GM18507 (cell line): ENCODE measurements around the gene USP17L29.
"Not testable (repeated sequence)": the region's sequence is repeated elsewhere in the genome, so short reads cannot be mapped to it uniquely, and the experiment has no call there.

Experiments
- DNase-seq: peaks from one replicate; pipeline ENCODE4 v3.0.0; 2011; ENCODE audit warnings: low read depth; ENCODE audit not compliant: insufficient read length; ENCODE audit errors: extremely low spot score
- FAIRE-seq: peaks from 2 replicates; lab custom pipeline; 2011; peaks lifted over from hg19 to GRCh38; lab: Jason Lieb, UNC

USP17L29 gene, protein sequence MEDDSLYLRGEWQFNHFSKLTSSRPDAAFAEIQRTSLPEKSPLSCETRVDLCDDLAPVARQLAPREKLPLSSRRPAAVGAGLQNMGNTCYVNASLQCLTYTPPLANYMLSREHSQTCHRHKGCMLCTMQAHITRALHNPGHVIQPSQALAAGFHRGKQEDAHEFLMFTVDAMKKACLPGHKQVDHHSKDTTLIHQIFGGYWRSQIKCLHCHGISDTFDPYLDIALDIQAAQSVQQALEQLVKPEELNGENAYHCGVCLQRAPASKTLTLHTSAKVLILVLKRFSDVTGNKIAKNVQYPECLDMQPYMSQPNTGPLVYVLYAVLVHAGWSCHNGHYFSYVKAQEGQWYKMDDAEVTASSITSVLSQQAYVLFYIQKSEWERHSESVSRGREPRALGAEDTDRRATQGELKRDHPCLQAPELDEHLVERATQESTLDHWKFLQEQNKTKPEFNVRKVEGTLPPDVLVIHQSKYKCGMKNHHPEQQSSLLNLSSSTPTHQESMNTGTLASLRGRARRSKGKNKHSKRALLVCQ

DNA sequence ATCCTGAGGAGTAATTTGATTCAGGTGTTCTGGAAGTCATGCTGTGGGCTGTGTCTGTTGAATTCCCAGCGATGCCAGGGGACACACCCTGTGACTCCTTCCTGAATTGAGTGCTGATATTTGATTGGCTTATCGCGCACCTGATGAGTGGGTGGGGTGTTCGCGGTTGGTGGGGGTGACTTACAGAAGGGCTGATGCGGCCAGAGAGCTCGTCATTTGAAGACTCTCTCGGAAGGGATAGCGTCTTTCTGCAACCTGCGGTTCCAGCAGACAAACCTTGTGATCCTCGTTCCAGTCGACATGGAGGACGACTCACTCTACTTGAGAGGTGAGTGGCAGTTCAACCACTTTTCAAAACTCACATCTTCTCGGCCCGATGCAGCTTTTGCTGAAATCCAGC is at the start of gene USP17L29:
Gene USP17L29 (plus strand): TSS at position 301 of the 400 bp plus-strand sequence. CDS start 0 bp downstream, at position 301.
- FAIRE-seq, DNase-seq: not testable (repeated sequence)

DNA sequence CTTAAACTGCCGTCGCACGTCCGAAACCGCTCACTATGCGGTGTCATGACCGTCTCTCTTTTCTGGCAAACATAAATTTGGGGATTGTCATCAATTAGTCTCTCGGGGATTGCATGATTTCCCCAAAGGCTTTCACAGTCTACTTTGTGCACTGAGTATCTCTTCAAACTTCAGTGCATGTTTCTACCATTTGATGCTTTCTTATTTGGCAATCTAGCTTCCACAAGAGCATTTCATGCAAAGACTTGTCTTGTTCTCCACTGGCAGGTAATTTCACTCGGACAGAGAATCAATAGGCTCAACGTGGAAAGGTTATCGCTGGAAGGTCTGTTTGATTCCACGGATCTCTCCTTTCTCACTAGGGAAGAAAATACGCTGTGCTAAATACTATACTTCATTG is 29.2 kb upstream of the USP17L29 start:
- not testable (repeated sequence) for FAIRE-seq, DNase-seq

DNA sequence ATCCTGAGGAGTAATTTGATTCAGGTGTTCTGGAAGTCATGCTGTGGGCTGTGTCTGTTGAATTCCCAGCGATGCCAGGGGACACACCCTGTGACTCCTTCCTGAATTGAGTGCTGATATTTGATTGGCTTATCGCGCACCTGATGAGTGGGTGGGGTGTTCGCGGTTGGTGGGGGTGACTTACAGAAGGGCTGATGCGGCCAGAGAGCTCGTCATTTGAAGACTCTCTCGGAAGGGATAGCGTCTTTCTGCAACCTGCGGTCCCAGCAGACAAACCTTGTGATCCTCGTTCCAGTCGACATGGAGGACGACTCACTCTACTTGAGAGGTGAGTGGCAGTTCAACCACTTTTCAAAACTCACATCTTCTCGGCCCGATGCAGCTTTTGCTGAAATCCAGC is 28.6 kb upstream of the USP17L29 start, which contains the start of gene USP17L24:
Gene USP17L24 (plus strand): TSS at position 301 of the 400 bp plus-strand sequence. CDS start 0 bp downstream, at position 301.
- not testable (repeated sequence) for DNase-seq, FAIRE-seq

- DNase-seq, FAIRE-seq: not testable (repeated sequence)
These were observed 23.8 kb upstream of the USP17L29 start, which contains the start of gene USP17L25 for GRCh38 chr4:9329611-9330010. USP17L25 (plus strand) TSS chr4:9329911; CDS start chr4:9329911, 0 bp downstream.

- not testable (repeated sequence) for FAIRE-seq, DNase-seq
These were observed 19.1 kb upstream of the USP17L29 start, which contains the start of gene USP17L26 for GRCh38 chr4:9334358-9334757. USP17L26 (plus strand) TSS chr4:9334658; CDS start chr4:9334658, 0 bp downstream.

DNA sequence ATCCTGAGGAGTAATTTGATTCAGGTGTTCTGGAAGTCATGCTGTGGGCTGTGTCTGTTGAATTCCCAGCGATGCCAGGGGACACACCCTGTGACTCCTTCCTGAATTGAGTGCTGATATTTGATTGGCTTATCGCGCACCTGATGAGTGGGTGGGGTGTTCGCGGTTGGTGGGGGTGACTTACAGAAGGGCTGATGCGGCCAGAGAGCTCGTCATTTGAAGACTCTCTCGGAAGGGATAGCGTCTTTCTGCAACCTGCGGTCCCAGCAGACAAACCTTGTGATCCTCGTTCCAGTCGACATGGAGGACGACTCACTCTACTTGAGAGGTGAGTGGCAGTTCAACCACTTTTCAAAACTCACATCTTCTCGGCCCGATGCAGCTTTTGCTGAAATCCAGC is 14.3 kb upstream of the USP17L29 start, which contains the start of gene USP17L5:
Gene USP17L5 (plus strand): TSS at position 301 of the 400 bp plus-strand sequence. CDS start 0 bp downstream, at position 301.
- FAIRE-seq, DNase-seq: not testable (repeated sequence)

DNA sequence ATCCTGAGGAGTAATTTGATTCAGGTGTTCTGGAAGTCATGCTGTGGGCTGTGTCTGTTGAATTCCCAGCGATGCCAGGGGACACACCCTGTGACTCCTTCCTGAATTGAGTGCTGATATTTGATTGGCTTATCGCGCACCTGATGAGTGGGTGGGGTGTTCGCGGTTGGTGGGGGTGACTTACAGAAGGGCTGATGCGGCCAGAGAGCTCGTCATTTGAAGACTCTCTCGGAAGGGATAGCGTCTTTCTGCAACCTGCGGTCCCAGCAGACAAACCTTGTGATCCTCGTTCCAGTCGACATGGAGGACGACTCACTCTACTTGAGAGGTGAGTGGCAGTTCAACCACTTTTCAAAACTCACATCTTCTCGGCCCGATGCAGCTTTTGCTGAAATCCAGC is 9.6 kb upstream of the USP17L29 start, which contains the start of gene USP17L27:
Gene USP17L27 (plus strand): TSS at position 301 of the 400 bp plus-strand sequence. CDS start 0 bp downstream, at position 301.
- not testable (repeated sequence) for FAIRE-seq, DNase-seq

GRCh38 chr4:9348593-9348992 is 4.8 kb upstream of the USP17L29 start, which contains the start of gene USP17L28:
USP17L28 (plus strand) TSS chr4:9348893; CDS start chr4:9348893, 0 bp downstream.
- DNase-seq, FAIRE-seq: not testable (repeated sequence)

DNA sequence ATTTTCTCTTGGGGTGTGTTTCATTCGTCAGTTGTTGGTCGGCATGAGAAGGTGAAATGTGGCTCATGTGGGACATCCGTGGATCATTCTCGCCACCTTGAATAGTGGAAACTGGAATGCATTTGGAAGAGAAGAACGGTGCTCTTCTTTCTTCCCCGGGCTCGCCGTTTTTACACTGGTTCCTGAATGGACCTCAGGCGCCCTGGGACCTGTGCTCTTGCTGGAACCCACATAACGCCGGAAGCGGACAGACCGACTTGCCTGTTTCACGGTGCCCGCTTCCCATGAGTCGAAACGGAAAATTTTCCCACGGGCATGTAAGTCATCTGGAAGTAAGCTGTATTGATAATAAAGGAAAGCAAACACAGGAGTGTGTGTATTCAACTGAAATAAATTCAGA is 2.6 kb upstream of the USP17L29 start:
- FAIRE-seq, DNase-seq: not testable (repeated sequence)

DNA sequence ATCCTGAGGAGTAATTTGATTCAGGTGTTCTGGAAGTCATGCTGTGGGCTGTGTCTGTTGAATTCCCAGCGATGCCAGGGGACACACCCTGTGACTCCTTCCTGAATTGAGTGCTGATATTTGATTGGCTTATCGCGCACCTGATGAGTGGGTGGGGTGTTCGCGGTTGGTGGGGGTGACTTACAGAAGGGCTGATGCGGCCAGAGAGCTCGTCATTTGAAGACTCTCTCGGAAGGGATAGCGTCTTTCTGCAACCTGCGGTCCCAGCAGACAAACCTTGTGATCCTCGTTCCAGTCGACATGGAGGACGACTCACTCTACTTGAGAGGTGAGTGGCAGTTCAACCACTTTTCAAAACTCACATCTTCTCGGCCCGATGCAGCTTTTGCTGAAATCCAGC is 9.4 kb downstream of the USP17L29 start, which contains the start of gene USP17L30:
Gene USP17L30 (plus strand): TSS at position 301 of the 400 bp plus-strand sequence. CDS start 0 bp downstream, at position 301.
- DNase-seq, FAIRE-seq: not testable (repeated sequence)

DNA sequence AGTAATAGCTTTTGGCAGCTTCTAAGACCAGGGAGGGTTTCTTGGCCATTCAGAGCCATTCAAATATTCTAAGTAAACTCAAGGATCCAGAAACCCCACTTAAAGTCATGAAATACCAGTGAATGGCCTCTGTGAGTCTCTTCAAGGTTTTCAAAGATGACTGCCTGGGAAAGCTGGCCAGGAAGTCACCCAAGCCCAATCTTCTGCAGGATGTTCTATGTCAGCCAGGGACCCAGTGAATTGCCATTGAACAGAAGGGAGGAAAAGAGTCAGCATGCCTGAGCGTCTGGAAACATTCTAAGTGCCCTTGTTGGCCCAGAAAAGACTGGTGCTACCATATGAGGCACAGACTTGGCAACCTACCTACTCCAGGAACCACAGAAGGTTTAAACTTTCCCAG is 26.4 kb downstream of the USP17L29 start:
- FAIRE-seq, DNase-seq: not testable (repeated sequence)

GRCh38 chr4:9381012-9381534 is 27.6 kb downstream of the USP17L29 start:
- not testable (repeated sequence) for DNase-seq, FAIRE-seq

DNA sequence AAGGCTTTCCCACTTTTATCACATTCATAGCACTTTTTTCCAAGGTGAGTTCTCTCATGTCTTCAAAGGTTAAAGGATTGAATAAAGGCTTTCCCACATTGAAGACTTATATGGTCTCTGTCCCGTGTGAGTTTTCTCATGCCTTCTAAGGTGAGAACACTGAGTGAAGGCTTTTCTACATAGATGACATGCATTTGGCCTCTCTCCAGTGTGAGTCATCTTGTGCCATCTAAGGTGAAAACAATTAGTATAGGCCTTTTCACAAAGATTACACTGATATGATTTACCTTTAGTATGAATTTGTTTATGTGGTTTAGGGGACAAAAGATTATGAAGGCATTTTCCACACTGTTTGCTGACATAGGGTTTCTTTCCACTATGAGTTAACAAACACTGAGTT is 30.7 kb downstream of the USP17L29 start:
- no peak for DNase-seq
- FAIRE-seq: no peak

DNA sequence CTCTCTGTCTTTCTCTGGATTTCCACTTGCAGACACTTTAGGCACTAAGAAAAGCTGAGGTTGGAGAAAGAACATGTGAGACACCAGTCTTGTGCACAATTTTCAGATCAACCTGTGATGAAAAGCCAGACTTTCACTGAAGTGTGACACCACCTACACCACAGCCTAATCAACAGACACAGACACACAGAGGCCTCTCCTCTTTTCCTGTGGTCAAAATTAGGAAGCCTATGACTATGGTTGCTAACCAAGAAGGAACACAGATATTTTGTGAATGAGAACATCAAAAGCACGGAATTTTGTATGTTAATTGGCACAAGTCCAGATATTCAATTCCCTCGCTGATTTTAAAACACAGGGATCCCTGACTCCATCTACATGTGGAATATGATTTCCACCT is 35.6 kb downstream of the USP17L29 start:
- FAIRE-seq, DNase-seq: not testable (repeated sequence)
